Activated naive CD4-positive, alpha-beta T cell treated with anti-CD3 and anti-CD28 coated beads for 36 hours (primary cell): ENCODE measurements around the gene DEFB123. TPM values are rescaled to one million over a fixed set of nuclear protein-coding genes. Genes with fewer than 3 reads are reported as not detected.

Experiments used
- CTCF ChIA-PET: fragments of 350-600 bp; sonication (Branson Sonifier 250); formaldehyde crosslinking; loops from one replicate; lab custom pipeline; 2021; ENCODE audit warnings: antibody characterized with exemption; lab: Charles Lee
- DNase-seq: peaks from one replicate; pipeline ENCODE4 v3.0.0-alpha.2; 2020
- H3K27ac Mint-ChIP-seq: one replicate; pipeline ENCODE4 v1.8.0; 2021; ENCODE audit warnings: mild to moderate bottlenecking, mixed read lengths
- H3K27me3 Mint-ChIP-seq: one replicate; pipeline ENCODE4 v1.8.0; 2021; ENCODE audit warnings: low read depth, mixed read lengths
- H3K36me3 Mint-ChIP-seq: one replicate; pipeline ENCODE4 v1.8.0; 2021; ENCODE audit warnings: low read depth, mixed read lengths
- H3K4me1 Mint-ChIP-seq: one replicate; pipeline ENCODE4 v1.8.0; 2021; ENCODE audit warnings: low read depth, mixed read lengths
- H3K4me3 Mint-ChIP-seq: one replicate; pipeline ENCODE4 v1.8.0; 2021; ENCODE audit warnings: mild to moderate bottlenecking, moderate library complexity, mixed read lengths
- H3K9me3 Mint-ChIP-seq: one replicate; pipeline ENCODE4 v1.8.0; 2021; ENCODE audit warnings: mixed read lengths
- intact Hi-C: fragments of 100-400 bp; cut with micrococcal nuclease; formaldehyde crosslinking; loops from one replicate; pipeline ENCODE4 v1.15.1; 2023
- total RNA-seq, 2 experiments: library from RNA; stranded (reverse); gene quantifications; one replicate each; pipeline ENCODE4 v1.2.3, GENCODE V29; 2021

DEFB123 gene
- total RNA-seq, 2 experiments from 2014 or later = not detected

DNA sequence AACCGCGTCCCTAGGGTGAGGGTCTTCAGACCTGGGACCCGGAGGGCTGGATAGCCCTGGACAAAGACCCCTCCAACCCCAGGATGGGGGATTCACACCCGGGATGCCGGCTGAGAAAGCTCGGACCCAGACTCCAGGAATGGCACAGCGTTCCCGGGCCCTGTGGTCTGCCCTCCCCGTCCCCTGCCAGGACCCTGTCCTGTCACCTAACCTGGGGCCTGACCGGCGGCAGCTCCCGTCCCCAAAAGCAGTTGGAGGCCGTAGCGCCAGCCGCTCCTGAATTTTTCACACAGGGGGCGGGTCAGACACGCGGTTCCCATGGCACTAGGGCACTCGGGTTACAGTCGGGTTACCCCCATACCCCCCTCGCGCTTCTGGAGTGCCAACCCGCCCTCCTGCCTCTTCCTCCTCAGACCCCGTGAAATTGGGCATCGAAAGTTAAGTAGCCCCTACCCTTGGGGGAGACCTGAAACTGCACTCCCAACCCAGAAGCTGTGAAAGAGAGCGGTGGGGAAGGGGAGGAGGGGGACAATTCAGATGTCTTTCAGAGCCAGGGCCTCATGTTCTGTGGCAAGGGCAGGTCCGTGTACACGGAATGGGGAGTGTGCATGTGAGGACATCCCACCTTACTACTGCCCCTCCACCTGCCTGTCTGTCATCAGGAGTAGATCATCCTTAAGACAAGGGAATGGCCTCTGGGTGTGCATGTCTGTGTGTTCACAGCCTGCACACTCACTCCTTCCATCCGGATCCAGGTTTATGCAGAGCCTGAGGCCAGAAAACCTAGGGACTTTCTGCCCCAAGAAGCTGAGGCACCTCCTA is 35.3 kb downstream of the DEFB123 start:
- H3K4me1 Mint-ChIP-seq = peaks cover 10% of the 10 kb centered on the region
- no peak overlapping the region for H3K27ac Mint-ChIP-seq
- H3K36me3 Mint-ChIP-seq = no peaks in the 10 kb centered on the region
- H3K4me3 Mint-ChIP-seq = no peak overlapping the region
- intact Hi-C loops = no loop called here
- no peak for DNase-seq
- H3K9me3 Mint-ChIP-seq = peaks cover 2% of the 10 kb centered on the region
- CTCF ChIA-PET = interaction anchor here (0.5 to 1.8 kb wide), 3 partner anchors 16 to 27 kb away, joined by 3 to 9 read pairs (median 3); no protein-coding TSS in a partner anchor
- H3K27me3 Mint-ChIP-seq = peaks cover 39% of the 10 kb centered on the region

DNA sequence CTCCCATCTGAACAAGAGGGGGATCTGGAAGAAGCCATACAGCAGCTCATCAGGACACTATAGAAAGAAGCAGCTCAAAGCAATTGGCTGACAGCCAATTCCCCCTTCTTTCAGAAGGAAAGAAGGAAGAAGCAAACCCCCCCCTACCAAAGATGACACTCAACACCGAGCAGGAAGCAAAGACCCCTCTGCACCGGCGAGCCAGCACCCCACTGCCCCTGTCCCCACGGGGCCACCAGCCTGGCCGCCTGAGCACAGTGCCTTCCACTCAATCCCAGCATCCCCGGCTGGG is 35.8 kb downstream of the DEFB123 start:
- peaks cover 40% of the 10 kb centered on the region for H3K27me3 Mint-ChIP-seq
- H3K36me3 Mint-ChIP-seq = no peaks in the 10 kb centered on the region
- peaks cover 10% of the 10 kb centered on the region for H3K4me1 Mint-ChIP-seq
- H3K4me3 Mint-ChIP-seq = no peak overlapping the region
- CTCF ChIA-PET = interaction anchor here (1.8 kb wide), 1 partner anchor 26 kb away, joined by 9 read pairs; no protein-coding TSS in a partner anchor
- peaks cover 2% of the 10 kb centered on the region for H3K9me3 Mint-ChIP-seq
- H3K27ac Mint-ChIP-seq = no peak overlapping the region
- DNase-seq = no peak
- intact Hi-C loops = no loop called here

DNA sequence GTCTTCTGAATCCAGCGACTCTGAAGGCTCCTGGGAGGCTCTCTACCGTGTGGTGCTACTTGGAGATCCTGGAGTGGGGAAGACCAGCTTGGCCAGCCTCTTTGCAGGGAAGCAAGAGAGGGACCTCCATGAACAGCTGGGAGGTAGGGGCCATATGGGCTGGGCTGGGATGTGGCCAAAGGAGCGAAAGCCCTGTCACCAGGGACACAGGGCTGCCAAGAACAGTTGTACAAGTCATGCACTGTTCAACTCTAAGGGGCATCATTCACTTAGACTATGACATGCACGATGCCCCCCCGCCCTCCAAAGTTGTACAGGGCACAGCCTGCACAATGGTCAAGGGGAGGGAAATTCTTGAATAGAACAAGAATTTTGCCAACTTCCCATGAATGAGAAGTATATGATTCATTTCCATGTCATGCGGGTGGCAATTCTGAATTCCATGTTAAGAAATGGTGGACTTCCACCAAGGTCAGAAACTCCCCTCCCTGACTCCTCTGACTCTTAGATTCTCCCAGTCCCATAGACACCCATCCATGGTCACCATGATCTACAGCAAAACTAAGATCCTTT is 36.3 kb downstream of the DEFB123 start:
- peaks cover 10% of the 10 kb centered on the region for H3K4me1 Mint-ChIP-seq
- CTCF ChIA-PET = interaction anchor here (1.8 kb wide), 1 partner anchor 26 kb away, joined by 9 read pairs; no protein-coding TSS in a partner anchor
- peaks cover 43% of the 10 kb centered on the region for H3K27me3 Mint-ChIP-seq
- no peak overlapping the region for H3K27ac Mint-ChIP-seq
- H3K4me3 Mint-ChIP-seq = no peak overlapping the region
- H3K9me3 Mint-ChIP-seq = peaks cover 2% of the 10 kb centered on the region
- intact Hi-C loops = no loop called here
- no peaks in the 10 kb centered on the region for H3K36me3 Mint-ChIP-seq
- no peak for DNase-seq

DNA sequence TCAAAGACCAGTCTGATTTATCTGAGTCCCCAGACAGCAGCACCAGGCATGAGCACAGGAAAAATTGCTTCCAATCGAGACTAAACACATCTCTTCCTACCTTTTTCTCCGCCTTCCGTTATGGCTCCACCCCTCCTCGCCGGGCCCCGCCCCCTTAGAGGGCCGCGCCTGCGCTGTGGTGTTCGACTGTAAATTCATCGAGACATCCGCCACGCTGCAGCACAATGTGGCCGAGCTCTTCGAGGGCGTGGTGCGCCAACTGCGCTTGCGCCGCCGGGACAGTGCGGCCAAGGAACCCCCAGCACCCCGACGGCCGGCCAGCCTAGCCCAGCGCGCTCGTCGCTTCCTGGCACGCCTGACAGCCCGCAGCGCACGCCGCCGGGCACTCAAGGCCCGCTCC is 43.6 kb downstream of the DEFB123 start:
- Mint-ChIP-seq H3K4me3 (no peak overlapping the region), H3K27ac (no peak overlapping the region), H3K9me3 (no peaks in the 10 kb centered on the region), H3K36me3 (no peaks in the 10 kb centered on the region), H3K27me3 (peaks cover 26% of the 10 kb centered on the region), H3K4me1 (peaks cover 12% of the 10 kb centered on the region)
- CTCF ChIA-PET = interaction anchor here (0.6 to 3.2 kb wide), 3 partner anchors 19 to 36 kb away, joined by 3 to 14 read pairs (median 9); no protein-coding TSS in a partner anchor
- intact Hi-C loops = no loop called here
- no peak for DNase-seq

DNA sequence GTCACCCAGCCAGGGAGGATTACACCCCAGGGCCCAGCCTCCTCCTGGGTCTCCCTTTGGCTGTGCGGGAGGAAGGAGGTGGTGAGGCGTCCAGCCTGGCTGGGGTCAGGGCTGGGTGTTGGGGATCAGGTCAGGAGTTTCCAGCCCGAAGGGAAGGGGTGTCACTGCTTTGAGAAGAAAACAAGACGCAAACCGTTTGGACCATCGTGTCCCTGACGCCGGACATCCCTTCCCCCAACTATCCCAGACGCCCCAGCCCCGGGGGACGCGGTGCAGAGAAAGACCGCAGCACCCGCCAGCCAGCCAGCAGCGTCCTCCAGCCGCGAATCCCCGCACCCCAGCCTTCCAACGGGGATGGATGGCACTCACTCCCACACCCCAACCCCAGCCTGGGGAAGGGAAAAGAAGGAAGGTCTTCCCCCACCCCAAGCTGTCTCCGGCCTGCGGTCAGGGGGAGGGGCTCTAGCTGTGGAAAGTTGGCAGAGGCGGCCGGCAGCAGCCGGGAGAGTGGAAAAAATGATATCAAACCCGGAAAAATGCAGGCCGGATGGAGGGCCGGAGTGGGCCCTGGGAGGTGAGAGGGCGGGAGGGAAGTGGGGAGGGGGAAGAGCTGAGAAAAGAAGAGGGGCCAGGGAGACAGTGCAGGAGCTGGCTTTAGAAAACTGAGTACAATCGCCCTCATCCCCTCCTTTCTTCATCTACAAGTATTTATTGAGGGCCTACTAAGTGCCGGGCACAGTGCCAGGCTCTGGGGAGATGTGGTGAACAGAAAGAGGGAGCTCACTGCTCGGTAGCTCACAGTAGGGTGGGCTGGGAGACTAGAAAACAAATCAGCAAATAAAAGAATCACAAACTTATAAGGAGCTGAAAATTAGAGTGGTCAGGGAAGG is 45.3 kb downstream of the DEFB123 start:
- peak; percentile 12 for DNase-seq

DNA sequence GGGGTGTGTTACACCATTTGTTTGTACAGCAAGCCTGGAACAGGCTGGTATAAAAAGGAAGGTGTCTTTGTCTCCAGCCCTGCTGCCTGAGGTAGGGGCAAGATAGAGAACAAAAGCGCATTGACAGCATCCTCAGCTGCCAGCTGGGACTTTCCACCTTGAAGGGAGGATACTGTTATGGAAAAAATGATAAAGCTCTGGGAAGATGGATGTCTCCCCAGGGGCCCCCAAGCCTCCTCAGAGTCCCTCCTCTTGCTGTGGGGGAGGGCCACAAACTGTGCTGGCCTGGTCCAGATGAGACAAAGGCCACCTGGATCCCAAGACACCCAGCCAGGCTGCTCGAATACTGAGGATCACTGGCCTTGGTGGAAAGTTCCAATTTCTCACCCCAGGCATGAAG is 47.7 kb downstream of the DEFB123 start:
- DNase-seq = no peak
- Mint-ChIP-seq H3K36me3 (no peaks in the 10 kb centered on the region), H3K27me3 (peaks cover 17% of the 10 kb centered on the region), H3K4me1 (peaks cover 12% of the 10 kb centered on the region), H3K27ac (no peak overlapping the region), H3K4me3 (no peak overlapping the region), H3K9me3 (no peaks in the 10 kb centered on the region)
- intact Hi-C loops = no loop called here
- CTCF ChIA-PET = interaction anchor here (0.6 to 7.2 kb wide), 4 partner anchors 14 to 158 kb away, joined by 3 to 60 read pairs (median 4); no protein-coding TSS in a partner anchor

More for the DNA sequence above, 45.3 kb downstream of the DEFB123 start:
- Mint-ChIP-seq H3K27ac (no peak overlapping the region), H3K4me1 (peaks cover 12% of the 10 kb centered on the region), H3K9me3 (no peaks in the 10 kb centered on the region), H3K36me3 (no peaks in the 10 kb centered on the region), H3K27me3 (peaks cover 26% of the 10 kb centered on the region), H3K4me3 (no peak overlapping the region)
- CTCF ChIA-PET = interaction anchor here (0.7 to 7.2 kb wide), 3 partner anchors 17 to 103 kb away, joined by 3 to 60 read pairs (median 5); no protein-coding TSS in a partner anchor
- intact Hi-C loops = no loop called here

DNA sequence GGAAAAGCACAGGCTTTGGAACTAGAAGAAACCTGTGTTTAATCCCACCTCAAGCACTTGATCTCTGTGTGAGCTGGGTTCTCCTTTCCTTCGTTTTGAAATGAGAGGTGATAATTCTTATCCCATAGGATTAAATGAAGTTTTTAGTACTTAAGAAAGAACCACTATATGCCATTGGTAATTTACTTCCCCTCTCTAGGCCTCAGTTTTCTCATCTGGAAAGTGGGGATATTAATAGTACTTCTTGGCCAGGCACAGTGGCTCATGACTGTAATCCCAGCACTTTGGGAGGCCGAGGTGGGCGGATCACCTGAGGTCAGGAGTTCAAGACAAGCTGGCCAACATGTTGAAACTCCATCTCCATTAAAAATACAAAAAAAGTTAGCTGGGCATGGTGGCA is 48.7 kb downstream of the DEFB123 start:
- peaks cover 13% of the 10 kb centered on the region for H3K27me3 Mint-ChIP-seq
- H3K36me3 Mint-ChIP-seq = no peaks in the 10 kb centered on the region
- CTCF ChIA-PET = interaction anchor here (7.2 kb wide), 1 partner anchor 13 kb away, joined by 60 read pairs; no protein-coding TSS in a partner anchor
- H3K27ac Mint-ChIP-seq = no peak overlapping the region
- peaks cover 12% of the 10 kb centered on the region for H3K4me1 Mint-ChIP-seq
- intact Hi-C loops = no loop called here
- no peak for DNase-seq
- no peaks in the 10 kb centered on the region for H3K9me3 Mint-ChIP-seq
- no peak overlapping the region for H3K4me3 Mint-ChIP-seq

DNA sequence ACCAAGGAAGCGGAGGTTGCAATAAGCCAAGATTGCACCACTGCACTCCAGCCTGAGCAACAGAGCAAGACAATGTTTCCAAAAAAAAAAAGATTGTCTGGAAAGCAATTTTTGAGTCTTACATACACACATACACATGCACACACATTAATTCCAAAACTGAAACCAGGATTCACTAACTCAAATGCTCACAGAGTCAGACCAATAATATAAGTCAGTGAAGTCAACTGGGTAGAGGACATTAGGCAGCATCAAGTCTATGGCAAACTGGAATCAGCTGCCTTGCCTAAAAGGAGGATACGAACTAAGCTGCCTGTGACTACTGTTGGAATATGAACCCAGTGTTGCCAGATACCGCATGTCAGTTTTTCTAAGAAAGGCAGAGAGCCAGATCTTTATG is 50.3 kb downstream of the DEFB123 start:
- no peak for DNase-seq
- H3K4me3 Mint-ChIP-seq = no peak overlapping the region
- H3K4me1 Mint-ChIP-seq = peaks cover 3% of the 10 kb centered on the region
- H3K9me3 Mint-ChIP-seq = no peaks in the 10 kb centered on the region
- CTCF ChIA-PET = interaction anchor here (0.6 to 7.2 kb wide), 5 partner anchors 12 to 137 kb away, joined by 3 to 60 read pairs (median 3); no protein-coding TSS in a partner anchor
- no peak overlapping the region for H3K27ac Mint-ChIP-seq
- intact Hi-C loops = no loop called here
- no peaks in the 10 kb centered on the region for H3K36me3 Mint-ChIP-seq
- H3K27me3 Mint-ChIP-seq = peaks cover 4% of the 10 kb centered on the region

DNA sequence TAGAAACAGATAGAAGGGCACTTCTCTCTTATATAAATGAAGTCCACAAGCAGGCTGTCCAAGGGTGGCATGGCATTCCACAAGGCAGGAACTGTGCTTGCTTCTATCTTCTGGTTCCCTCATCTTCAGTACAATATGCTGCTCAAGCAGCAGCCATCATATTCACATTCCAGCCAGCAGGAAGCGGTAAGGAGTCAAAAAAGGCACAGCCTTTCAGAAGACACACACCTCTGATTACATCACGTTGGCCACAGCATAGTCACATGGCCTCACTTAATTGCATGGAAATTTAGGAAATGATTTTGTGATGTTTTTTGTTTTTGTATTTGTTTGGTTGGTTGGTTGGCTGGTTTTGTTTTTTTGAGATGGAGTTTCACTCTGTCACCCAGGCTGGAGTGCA is 53.7 kb downstream of the DEFB123 start:
- no peak overlapping the region for H3K4me3 Mint-ChIP-seq
- peaks cover 4% of the 10 kb centered on the region for H3K27me3 Mint-ChIP-seq
- no peaks in the 10 kb centered on the region for H3K9me3 Mint-ChIP-seq
- DNase-seq = no peak
- no peaks in the 10 kb centered on the region for H3K4me1 Mint-ChIP-seq
- CTCF ChIA-PET = interaction anchor here (3.2 kb wide), 1 partner anchor 8 kb away, joined by 11 read pairs; no protein-coding TSS in a partner anchor
- intact Hi-C loops = no loop called here
- no peak overlapping the region for H3K27ac Mint-ChIP-seq
- no peaks in the 10 kb centered on the region for H3K36me3 Mint-ChIP-seq

DNA sequence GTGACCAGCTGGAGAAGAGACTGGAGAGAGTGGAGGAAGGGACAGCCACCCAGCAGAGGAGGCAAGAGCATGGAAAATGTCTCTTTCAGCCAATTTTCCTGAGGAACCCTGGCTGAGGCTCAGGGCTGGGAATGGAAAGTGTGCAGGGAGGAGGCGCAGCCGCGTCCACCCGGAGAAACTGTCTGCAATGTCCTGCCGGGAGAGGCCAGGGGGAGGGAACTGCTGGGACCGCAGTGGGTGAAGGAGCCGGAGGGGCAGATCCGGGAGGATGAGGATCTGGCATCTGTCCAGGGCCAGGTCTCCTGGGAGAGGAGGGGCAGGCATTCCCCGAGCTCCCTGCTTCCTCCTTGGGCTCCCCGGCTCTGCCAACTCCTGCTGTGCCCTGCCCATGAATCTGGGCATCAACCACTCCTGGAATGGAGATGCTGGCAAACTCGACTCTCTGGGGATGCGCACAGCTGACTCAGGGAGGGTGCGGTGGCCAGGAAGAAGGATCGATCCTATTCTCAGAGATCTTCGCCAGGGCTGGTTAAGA is 56.4 kb downstream of the DEFB123 start:
- Mint-ChIP-seq H3K4me1 (no peaks in the 10 kb centered on the region), H3K27me3 (peaks cover 4% of the 10 kb centered on the region), H3K9me3 (no peaks in the 10 kb centered on the region), H3K27ac (no peak overlapping the region), H3K36me3 (no peaks in the 10 kb centered on the region), H3K4me3 (no peak overlapping the region)
- CTCF ChIA-PET = no interaction called here
- intact Hi-C loops = no loop called here
- DNase-seq = no peak

DNA sequence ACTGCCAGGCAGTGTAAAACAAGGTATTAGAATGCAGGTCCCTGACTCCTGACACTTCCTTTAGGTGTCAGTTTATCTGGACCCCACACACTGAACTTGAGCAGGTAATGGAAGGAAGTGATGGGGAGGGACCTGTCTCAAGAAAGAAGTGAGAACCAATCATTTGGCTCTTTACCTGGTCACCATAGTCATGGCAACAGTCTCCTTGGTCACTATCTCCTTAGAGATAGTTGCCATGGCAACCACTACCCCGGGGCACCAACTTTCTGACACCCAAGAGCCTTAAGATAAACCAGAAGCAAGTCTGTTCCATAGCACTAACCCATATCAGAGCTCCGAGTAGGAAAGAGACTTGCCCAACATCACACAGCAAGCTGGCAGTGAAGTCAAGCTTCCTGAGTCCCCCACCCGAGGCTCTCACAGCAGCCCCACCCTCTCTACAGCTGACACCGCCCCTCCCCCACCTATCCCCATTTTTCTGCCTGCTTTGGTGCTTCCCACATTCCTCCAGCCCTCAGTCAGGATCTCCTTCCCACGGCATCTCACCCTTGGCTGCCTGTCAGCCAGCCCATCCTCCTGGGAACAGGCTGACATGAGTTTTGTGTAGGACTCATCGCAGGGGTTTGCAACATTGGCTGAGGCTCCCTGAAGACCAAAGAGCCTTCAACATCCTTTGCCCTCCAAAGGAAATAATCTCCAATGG is 57.6 kb downstream of the DEFB123 start:
- DNase-seq = no peak
- Mint-ChIP-seq H3K36me3 (no peaks in the 10 kb centered on the region), H3K4me3 (no peak overlapping the region), H3K27me3 (peaks cover 4% of the 10 kb centered on the region), H3K9me3 (no peaks in the 10 kb centered on the region), H3K27ac (no peak overlapping the region), H3K4me1 (no peaks in the 10 kb centered on the region)
- intact Hi-C loops = no loop called here
- CTCF ChIA-PET = no interaction called here
